Cardiac muscle cell (in vitro differentiated cells and primary cell): ENCODE measurements around the gene STMN1. TPM values are rescaled to one million over a fixed set of nuclear protein-coding genes. Genes with fewer than 3 reads are reported as not detected.

Source experiments
- DNase-seq, 2 donors: peaks; one replicate each; pipeline versions ENCODE4 v3.0.0 to v3.0.0-alpha.2; 2010 to 2017; ENCODE audit warnings: low read depth in 1 of 2, low spot score in 1 of 2
- H3K27ac ChIP-seq: fragments of 200-600 bp; sonication (generic); 2 replicates; pipeline ENCODE4 v1.5.1; 2016
- H3K27me3 ChIP-seq: fragments of 200-600 bp; sonication (generic); 2 replicates; pipeline ENCODE4 v1.6.0; 2016; ENCODE audit warnings: control low read depth
- H3K36me3 ChIP-seq: fragments of 200-600 bp; sonication (generic); 2 replicates; pipeline ENCODE4 v1.5.1; 2016; ENCODE audit warnings: control low read depth
- H3K4me1 ChIP-seq: fragments of 200-600 bp; sonication (generic); 2 replicates; pipeline ENCODE4 v1.8.1; 2017; ENCODE audit warnings: low read depth, mild to moderate bottlenecking, mixed run types
- H3K4me3 ChIP-seq: fragments of 200-600 bp; sonication (generic); 2 replicates; pipeline ENCODE4 v1.5.1; 2016; ENCODE audit warnings: mild to moderate bottlenecking
- H3K9me3 ChIP-seq: fragments of 200-600 bp; sonication (generic); 2 replicates; pipeline ENCODE4 v1.5.1; 2017; ENCODE audit warnings: low read depth, mild to moderate bottlenecking, control low read depth
- CTCF ChIP-seq: IDR thresholded peaks from 2 replicates; pipeline ENCODE4 v1.5.1; 2012; ENCODE audit warnings: low read depth, mild to moderate bottlenecking, low read length
- polyA plus RNA-seq: library from polyadenylated mRNA; unstranded; fragments of >200 nt; fragmentation: Nextera tagmentation; extraction: Ambion mirVana; gene quantifications from 2 replicates; pipeline ENCODE4 v1.2.1, GENCODE V29; 2016
- total RNA-seq: library from RNA; depleted of rRNA; stranded (reverse); fragments of >200 nt; gene quantifications from 2 replicates; pipeline ENCODE4 v1.2.3, GENCODE V29; 2016

STMN1 gene
- total RNA-seq, result 225 and 572 TPM in 2 replicates
- polyA plus RNA-seq, result 943 and 1,052 TPM in 2 replicates

- H3K27ac ChIP-seq, result peak within 1 kb of the TSS; percentile 78
- H3K4me1 ChIP-seq, result peaks cover 10% of the 10 kb centered on the region
- H3K27me3 ChIP-seq, result no peaks in the 10 kb centered on the region
- peak; percentile 95 to 96 for DNase-seq
- peaks cover 27% of the 10 kb centered on the region for H3K36me3 ChIP-seq
- peak; percentile 2 for TF ChIP-seq CTCF
- no peaks in the 10 kb centered on the region for H3K9me3 ChIP-seq
- H3K4me3 ChIP-seq, result peak within 1 kb of the TSS; percentile 86
Observed at GRCh38 chr1:25905680-25906643, at the start of gene STMN1. Gene STMN1 (minus strand): TSS chr1:25906419. CDS start chr1:25904676, 1,743 bp downstream.

- Histone ChIP-seq H3K4me1 (no peaks in the 10 kb centered on the region), H3K4me3 (no peak overlapping the region), H3K9me3 (no peaks in the 10 kb centered on the region), H3K27ac (no peak overlapping the region), H3K27me3 (no peaks in the 10 kb centered on the region), H3K36me3 (no peaks in the 10 kb centered on the region)
- TF ChIP-seq CTCF, result no peak
- DNase-seq, result no peak
Observed at GRCh38 chr1:25955553-25955952, 49.3 kb upstream of the STMN1 start.

GRCh38 chr1:25954282-25954938 is 48.2 kb upstream of the STMN1 start:
- TF ChIP-seq CTCF, result no peak
- Histone ChIP-seq H3K27me3 (no peaks in the 10 kb centered on the region), H3K4me1 (no peaks in the 10 kb centered on the region), H3K27ac (no peak overlapping the region), H3K36me3 (no peaks in the 10 kb centered on the region), H3K9me3 (no peaks in the 10 kb centered on the region), H3K4me3 (no peak overlapping the region)
- peak in 1 of 2 donors; percentile 57 for DNase-seq

DNA sequence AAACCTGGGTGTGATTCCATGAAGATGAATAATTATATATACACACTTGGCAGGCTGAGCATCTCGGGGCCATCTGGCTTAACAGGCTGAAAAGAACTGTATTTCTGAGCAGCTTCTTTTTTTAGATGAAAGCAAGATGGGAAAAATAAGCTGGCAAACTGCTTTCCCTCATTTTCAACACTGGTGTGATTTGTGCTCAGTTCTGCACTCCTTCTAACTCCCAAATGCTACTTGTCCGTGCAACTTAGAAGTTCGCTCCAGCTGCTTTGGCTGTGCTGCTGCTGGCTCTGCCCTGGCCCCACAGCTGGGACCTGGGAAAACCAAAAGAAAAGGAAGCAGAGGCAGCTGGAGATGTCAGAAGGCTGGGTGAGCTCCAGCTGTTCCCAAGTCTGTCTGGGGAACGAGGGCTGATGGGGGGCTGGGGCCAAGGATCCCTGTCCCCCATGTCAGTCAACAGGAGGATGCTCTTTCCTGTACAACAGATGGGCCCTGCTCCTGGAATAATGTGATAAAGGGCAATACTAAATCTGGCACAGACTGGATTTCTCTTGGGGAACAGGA is 46.7 kb upstream of the STMN1 start:
- no peak overlapping the region for H3K27ac ChIP-seq
- H3K9me3 ChIP-seq, result no peaks in the 10 kb centered on the region
- H3K4me3 ChIP-seq, result no peak overlapping the region
- H3K36me3 ChIP-seq, result no peaks in the 10 kb centered on the region
- peak in 1 of 2 donors; percentile 65 for DNase-seq
- H3K4me1 ChIP-seq, result no peaks in the 10 kb centered on the region
- no peaks in the 10 kb centered on the region for H3K27me3 ChIP-seq
- no peak for TF ChIP-seq CTCF

DNA sequence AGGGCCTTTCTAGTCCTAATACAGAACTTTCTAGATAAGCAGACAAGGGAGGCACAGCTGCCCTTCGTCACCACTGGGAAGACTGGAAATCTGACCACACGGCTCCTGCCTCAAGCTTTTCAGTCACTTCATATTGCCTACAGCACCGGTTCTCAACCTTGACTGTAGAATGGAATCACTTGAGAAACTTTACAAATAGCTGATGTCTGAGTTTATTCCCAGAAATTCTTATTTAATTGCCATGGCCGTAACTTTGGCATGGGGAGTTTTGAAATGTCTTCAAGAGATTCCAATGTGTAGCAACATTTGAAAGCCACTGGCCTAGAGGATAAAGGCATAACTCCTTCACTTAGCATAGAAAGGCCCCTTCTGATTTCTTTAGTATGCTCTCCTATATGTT is 42.4 kb upstream of the STMN1 start:
- no peak for TF ChIP-seq CTCF
- Histone ChIP-seq H3K27me3 (no peaks in the 10 kb centered on the region), H3K9me3 (no peaks in the 10 kb centered on the region), H3K27ac (no peak overlapping the region), H3K36me3 (no peaks in the 10 kb centered on the region), H3K4me3 (no peak overlapping the region), H3K4me1 (no peaks in the 10 kb centered on the region)
- DNase-seq, result no peak
